DOHH2 (cell line): Measurements from ENCODE around the gene FHOD3.

Experiments
- CTCF ChIP-seq: fragments of 200-600 bp; sonication (generic); IDR thresholded peaks from one replicate; pipeline ENCODE4 v1.5.1; 2014; ENCODE audit warnings: antibody characterized with exemption, mild to moderate bottlenecking, low read depth, low read length; ENCODE audit not compliant: poor library complexity, severe bottlenecking
- EZH2phosphoT487 ChIP-seq: fragments of 200-600 bp; sonication (generic); IDR thresholded peaks from 2 replicates; pipeline ENCODE4 v1.6.1; 2017; ENCODE audit warnings: borderline replicate concordance, mild to moderate bottlenecking, antibody characterized with exemption, low read length, moderate library complexity, mixed read lengths

GRCh38 chr18:36378205-36378604 is 80.7 kb downstream of the FHOD3 start:
- no peak for TF ChIP-seq CTCF
- TF ChIP-seq EZH2phosphoT487: no peak
